Measurements from ENCODE around the gene TSEN54.

The TSEN54 gene

DNA sequence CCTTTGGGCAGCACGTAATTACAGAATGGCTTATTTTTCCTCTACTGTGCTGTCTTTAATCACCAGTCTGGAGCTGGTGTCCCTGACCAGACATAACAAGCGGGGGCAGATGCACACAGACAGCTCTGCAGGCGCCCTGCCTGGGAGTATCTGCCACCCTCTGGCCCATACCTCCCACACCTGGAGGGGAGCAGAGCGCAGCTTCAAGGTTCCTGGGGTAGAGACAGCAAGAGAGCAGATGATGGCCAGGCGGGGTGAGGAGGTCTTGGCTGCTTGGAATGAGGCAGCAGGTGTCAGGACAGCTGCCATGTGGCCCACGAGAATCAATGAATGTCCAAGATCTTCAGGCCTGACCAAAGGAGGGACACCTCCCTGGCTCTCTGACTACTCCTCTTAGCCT, 36.0 kb upstream of the TSEN54 start:
- DNase-seq (ENCODE audit: low read depth in 1 of 2, low spot score in 1 of 2): no peak
- TF ChIP-seq SPI1 (IDR thresholded peaks at IDR 0.05; ENCODE audit: borderline replicate concordance, low read depth) (no peak), CTCF (IDR thresholded peaks at IDR 0.05; ENCODE audit: insufficient read depth, low read length) (no peak), POLR2AphosphoS5 (IDR thresholded peaks at IDR 0.05; ENCODE audit: low read depth) (no peak), GABPA (IDR thresholded peaks at IDR 0.05; ENCODE audit: low read depth) (no peak), REST (IDR thresholded peaks at IDR 0.05; ENCODE audit: insufficient replicate concordance, low read depth) (no peak)
- H3K27ac ChIP-seq (replicated peaks): no peak overlapping the region
- H3K27me3 ChIP-seq (ENCODE audit: insufficient read depth, poor library complexity, severe bottlenecking): no peaks in the 10 kb centered on the region
- no peak overlapping the region for H3K4me3 ChIP-seq (replicated peaks; ENCODE audit: insufficient read depth, low read length)

DNA sequence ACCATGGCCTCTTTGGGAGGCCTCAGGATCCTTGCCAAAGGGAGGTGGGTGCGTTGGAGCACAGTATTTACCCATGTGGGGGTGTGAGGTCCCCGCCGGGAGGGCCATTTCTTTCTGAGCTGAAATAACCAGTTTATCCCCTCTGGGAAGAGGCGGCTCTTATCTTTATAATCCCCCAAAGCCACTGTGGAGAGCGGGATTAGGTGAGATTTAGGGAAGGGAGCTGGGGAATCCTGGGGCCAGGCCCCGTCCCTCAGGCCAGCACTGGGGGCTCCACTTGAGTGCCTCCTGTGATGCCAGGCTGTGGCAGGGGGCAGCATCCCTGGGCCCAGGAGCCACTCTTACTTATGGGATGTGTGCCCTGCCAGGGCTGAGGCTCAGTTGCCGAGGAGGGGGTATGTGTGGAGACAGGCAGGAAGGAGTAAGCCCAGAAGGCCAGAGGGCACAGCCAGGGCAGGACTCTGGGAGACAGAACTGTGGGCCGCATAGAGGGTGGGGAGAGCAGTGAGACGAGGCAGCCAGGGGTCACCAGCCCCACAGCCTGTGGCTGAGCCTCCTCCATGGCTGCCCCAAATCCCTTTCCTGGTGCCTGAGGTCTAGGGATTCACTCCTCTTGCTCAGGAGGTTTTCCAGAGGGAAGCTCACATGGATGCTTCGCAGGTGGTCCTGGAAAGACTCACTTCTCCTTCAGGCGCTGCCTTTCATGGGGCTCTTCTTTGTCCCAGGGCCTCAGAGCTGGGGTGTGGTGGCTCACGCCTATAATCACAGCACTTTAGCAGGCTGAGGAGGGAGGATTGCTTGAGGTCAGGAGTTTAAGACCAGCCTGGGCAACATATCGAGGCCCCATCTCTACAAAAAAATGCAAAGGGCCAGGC, 34.9 kb upstream of the TSEN54 start:
- Histone ChIP-seq H3K4me3 (replicated peaks; ENCODE audit: insufficient read depth, low read length) (no peak overlapping the region), H3K27me3 (ENCODE audit: insufficient read depth, poor library complexity, severe bottlenecking) (no peaks in the 10 kb centered on the region), H3K27ac (replicated peaks) (no peak overlapping the region)
- TF ChIP-seq POLR2AphosphoS5 (IDR thresholded peaks at IDR 0.05; ENCODE audit: low read depth) (no peak), CTCF (IDR thresholded peaks at IDR 0.05; ENCODE audit: insufficient read depth, low read length) (no peak), REST (IDR thresholded peaks at IDR 0.05; ENCODE audit: insufficient replicate concordance, low read depth) (no peak), SPI1 (IDR thresholded peaks at IDR 0.05; ENCODE audit: borderline replicate concordance, low read depth) (no peak), GABPA (IDR thresholded peaks at IDR 0.05; ENCODE audit: low read depth) (no peak)
- no peak for DNase-seq (ENCODE audit: low read depth in 1 of 2, low spot score in 1 of 2)

DNA sequence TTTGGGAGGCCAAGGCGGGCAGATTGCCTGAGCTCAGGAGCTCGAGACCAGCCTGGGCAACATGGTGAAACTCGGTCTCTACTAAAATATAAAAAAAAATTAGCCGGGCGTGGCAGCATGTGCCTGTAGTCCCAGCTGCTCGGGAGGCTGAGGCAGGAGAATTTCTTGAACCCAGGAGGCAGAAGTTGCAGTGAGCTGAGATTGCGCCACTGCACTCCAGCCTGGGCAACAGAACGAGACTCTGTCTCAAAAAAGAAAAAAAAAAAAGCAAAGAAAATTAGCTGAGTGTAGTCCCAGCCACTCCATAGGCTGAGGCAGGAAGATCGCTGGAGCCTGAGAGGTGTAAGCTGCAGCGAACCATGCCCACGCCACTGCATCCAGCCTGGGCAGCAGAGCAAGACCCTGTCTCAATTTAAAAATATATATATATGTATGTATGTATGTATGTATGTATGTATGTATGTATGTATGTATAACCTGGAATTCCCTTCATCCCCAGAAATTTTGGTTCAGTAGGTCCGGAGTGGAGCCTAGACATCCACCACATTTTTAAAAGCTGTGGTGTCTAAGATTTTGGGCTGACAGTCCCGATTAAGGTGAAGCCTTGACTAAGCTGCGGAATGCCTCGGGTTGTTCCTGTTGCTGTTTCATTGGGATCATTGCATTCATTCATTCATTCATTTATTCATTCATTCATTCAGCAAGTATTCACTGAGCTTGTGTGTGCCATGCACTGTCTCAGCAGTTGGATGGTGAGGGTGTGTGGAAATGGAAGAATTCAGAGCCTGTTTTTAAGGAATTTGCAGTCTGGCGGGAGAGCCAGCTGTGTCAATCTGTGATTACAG, 34.0 kb upstream of the TSEN54 start:
- Histone ChIP-seq H3K4me3 (replicated peaks; ENCODE audit: insufficient read depth, low read length) (no peak overlapping the region), H3K27me3 (ENCODE audit: insufficient read depth, poor library complexity, severe bottlenecking) (no peaks in the 10 kb centered on the region), H3K27ac (replicated peaks) (no peak overlapping the region)
- no peak for TF ChIP-seq POLR2AphosphoS5 (IDR thresholded peaks at IDR 0.05; ENCODE audit: low read depth)
- no peak for TF ChIP-seq REST (IDR thresholded peaks at IDR 0.05; ENCODE audit: insufficient replicate concordance, low read depth)
- TF ChIP-seq CTCF (IDR thresholded peaks at IDR 0.05; ENCODE audit: insufficient read depth, low read length): no peak
- no peak for TF ChIP-seq GABPA (IDR thresholded peaks at IDR 0.05; ENCODE audit: low read depth)
- TF ChIP-seq SPI1 (IDR thresholded peaks at IDR 0.05; ENCODE audit: borderline replicate concordance, low read depth): no peak
- no peak for DNase-seq (ENCODE audit: low read depth in 1 of 2, low spot score in 1 of 2)
